Muscle layer of colon (tissue), 2 donors: ENCODE data around the gene FUNDC1.

ENCODE experiments used
- H3K27ac ChIP-seq: one replicate; pipeline ENCODE4 v1.7.0; 2013; ENCODE audit warnings: low read depth, mild to moderate bottlenecking, low read length, moderate library complexity
- H3K27me3 ChIP-seq, 2 donors: one replicate each; pipeline ENCODE4 v1.7.0; 2013; ENCODE audit warnings: low read length in 2 of 2, mild to moderate bottlenecking in 2 of 2; ENCODE audit not compliant: insufficient read depth in 2 of 2, control insufficient read depth in 1 of 2
- H3K36me3 ChIP-seq: one replicate; pipeline ENCODE4 v1.7.0; 2013; ENCODE audit warnings: mild to moderate bottlenecking, low read length; ENCODE audit not compliant: insufficient read depth
- H3K4me1 ChIP-seq: one replicate; pipeline ENCODE4 v1.7.0; 2013; ENCODE audit warnings: mild to moderate bottlenecking, low read length; ENCODE audit not compliant: insufficient read depth
- H3K4me3 ChIP-seq, 2 donors: one replicate each; pipeline ENCODE4 v1.7.0; 2013; ENCODE audit warnings: low read length in 2 of 2, low read depth in 1 of 2, mild to moderate bottlenecking in 1 of 2, moderate library complexity in 1 of 2
- H3K9ac ChIP-seq: one replicate; pipeline ENCODE4 v1.7.0; 2013; ENCODE audit warnings: low read length
- H3K9me3 ChIP-seq: one replicate; pipeline ENCODE4 v1.7.0; 2013; ENCODE audit warnings: mild to moderate bottlenecking, low read length
- donor health status: abdominal sarcoma.
- donor health status: Adenocarcinoma of cecum.

Gene FUNDC1

GRCh38 chrX:44474410-44474809, 68.2 kb downstream of the FUNDC1 start:
- Histone ChIP-seq H3K27ac (no peak overlapping the region), H3K9me3 (no peaks in the 10 kb centered on the region), H3K9ac (no peak overlapping the region), H3K27me3 (no peaks in the 10 kb centered on the region), H3K4me1 (no peaks in the 10 kb centered on the region), H3K36me3 (no peaks in the 10 kb centered on the region), H3K4me3 (no peak overlapping the region)
